H54 (cell line): Measurements from ENCODE around the gene FIGNL1.
A peak's percentile ranks its signal among the peaks of the same experiment; 100 is the strongest.

Experiments
- DNase-seq: peaks from one replicate; pipeline ENCODE4 v3.0.0; 2011; ENCODE audit warnings: low spot score, mixed read lengths; ENCODE audit not compliant: insufficient read length
- FAIRE-seq: peaks from 3 replicates; lab custom pipeline; 2011; peaks lifted over from hg19 to GRCh38; lab: Jason Lieb, UNC
- POLR2A ChIP-seq: IDR thresholded peaks from 2 replicates; pipeline ENCODE4 v1.6.1; 2011; ENCODE audit warnings: low read depth, mild to moderate bottlenecking, low read length

The FIGNL1 gene, protein sequence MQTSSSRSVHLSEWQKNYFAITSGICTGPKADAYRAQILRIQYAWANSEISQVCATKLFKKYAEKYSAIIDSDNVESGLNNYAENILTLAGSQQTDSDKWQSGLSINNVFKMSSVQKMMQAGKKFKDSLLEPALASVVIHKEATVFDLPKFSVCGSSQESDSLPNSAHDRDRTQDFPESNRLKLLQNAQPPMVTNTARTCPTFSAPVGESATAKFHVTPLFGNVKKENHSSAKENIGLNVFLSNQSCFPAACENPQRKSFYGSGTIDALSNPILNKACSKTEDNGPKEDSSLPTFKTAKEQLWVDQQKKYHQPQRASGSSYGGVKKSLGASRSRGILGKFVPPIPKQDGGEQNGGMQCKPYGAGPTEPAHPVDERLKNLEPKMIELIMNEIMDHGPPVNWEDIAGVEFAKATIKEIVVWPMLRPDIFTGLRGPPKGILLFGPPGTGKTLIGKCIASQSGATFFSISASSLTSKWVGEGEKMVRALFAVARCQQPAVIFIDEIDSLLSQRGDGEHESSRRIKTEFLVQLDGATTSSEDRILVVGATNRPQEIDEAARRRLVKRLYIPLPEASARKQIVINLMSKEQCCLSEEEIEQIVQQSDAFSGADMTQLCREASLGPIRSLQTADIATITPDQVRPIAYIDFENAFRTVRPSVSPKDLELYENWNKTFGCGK

DNA sequence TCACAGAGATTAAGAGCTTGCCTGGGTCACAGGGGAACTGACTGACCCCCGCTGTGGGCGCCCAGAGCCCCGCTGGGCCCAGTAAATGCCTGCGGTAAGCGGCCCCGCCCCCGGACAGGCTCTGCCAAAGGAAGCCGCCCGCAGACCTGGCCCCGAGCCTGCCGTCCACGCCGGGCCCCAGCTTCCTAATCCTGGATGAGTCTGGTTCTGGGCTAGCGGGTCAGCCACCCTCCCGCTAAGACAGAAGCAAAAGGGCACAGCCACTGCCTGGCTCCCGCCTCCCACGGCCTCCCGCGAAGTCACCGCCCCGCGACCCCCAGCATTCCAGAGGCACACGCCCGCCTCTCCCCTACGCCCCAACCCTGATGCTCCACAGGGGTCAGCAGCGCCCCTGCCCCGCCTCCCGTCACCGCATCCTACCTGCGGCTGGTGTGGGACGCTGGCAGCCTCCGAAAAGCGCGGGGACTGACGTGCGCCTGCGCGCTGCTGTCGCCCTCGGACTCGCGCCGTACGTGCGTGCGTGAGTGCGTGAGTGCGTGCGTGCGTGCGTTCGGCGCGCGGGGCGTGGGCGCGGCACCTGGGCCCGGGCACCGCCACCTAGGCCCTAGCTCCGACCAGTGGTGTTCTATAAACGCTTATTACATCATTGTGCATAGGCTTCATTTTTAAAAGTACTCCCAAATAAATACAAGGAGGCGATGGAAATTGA, at the start of gene FIGNL1:
TSS of gene FIGNL1 (minus strand) at position 470 of the 709 bp plus-strand sequence. CDS start 3,063 bp downstream, outside the sequence.
- FAIRE-seq, result no peak
- DNase-seq, result peak; percentile 94
- TF ChIP-seq POLR2A, result peak; percentile 93

DNA sequence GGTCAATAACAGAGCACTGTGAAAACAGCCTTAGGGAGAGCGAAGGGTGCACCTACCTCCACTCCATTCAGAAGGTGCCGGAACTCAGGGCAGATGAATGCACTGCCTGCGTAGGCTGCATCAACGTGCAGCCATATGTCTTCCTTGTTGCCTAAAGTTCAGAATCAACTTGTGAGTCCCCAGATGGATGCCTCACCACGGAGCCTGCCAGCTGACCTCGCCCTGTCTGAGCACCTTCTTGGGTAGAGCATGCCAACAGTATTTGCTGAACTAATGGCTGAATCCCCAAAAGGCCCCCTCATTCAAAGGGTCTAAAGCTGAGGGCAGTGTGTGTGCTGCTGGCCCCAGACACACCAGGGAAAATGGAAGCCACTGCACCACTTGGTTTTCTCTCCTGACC, 48.9 kb upstream of the FIGNL1 start:
- no peak for FAIRE-seq
- TF ChIP-seq POLR2A, result no peak
- no peak for DNase-seq

DNA sequence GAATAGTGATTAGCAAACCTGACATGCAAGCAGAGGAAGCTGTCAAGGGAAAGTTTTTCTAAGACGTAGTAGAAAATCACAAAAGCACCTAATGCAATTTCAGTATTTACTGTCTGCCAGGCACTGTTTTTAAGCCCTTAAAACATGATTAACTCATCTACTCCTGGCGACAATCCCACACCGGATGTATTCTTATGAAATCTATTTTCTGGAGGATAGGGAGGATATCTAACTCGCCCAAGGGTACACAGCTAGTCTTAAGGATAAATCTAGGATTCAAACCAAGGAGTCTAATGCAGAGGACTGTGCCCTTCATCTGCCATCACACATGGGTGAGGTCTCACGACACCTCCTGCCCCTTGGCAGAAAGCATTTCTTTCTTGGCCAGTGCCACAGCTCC, 47.8 kb upstream of the FIGNL1 start:
- no peak for FAIRE-seq
- no peak for DNase-seq
- TF ChIP-seq POLR2A, result no peak

DNA sequence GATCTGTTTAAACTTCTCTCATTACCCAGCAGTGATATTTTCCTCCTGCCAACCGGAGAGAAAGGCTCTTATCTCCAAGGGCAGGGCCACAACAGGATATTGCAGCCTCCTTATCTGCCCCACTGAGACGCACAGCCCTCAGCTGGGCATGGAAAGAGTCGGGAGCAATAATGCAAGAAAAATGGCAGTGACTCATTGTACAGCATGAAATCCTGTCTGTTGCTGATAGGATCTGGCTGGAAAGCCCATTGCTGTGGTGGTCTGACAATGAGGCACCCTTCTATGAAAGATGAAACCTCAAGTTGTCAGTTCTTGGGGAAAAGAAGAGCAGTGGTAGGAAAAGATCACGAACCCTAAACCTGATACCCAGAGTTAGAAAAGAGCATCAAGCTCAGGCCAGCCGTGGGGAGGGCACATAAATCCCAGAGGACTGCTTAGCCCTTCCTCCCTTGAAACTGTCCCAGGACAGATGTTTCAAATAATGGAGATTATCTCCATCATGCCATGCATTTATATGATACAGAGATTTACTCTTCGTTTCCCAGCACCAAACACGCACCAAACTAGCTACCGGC, 47.0 kb upstream of the FIGNL1 start:
- no peak for TF ChIP-seq POLR2A
- no peak for FAIRE-seq
- no peak for DNase-seq

DNA sequence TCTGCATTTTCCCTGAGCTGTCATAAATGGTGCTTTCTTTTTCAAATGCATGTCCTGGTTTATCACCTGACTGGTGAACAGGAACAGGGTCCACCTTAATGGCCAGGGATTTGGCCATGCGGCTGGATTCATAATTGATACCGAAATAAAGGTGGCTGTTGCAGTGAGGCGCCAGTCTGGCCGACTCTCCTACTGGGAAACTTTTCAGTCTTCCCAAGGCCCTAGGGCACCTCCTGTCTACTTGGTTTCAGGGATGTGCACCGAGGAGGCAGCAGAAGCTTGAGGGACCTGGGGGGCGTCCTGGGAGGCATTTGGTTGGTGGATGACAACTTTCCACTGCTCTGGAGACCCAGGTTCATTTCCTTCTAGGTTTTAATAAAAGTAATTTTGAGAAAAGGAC, 46.4 kb upstream of the FIGNL1 start:
- no peak for TF ChIP-seq POLR2A
- FAIRE-seq (no peak), DNase-seq (no peak)

DNA sequence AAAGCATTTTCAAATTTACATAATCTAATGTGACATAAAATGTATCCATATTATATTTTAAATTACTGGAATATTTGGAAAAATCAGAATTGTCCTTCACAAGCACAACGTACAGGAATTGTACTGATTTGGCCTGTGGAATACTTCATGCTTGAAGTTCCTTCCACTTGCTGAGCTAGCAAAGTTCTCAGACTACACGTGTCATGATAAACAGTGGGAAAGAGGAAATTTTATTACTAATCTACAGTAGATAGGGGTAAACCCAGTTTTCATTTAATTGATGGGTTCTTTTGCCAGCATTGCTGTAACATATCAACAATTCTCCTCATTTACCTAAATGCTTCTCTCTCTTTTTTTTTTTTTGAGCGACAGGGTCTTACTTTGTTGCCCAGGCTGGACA, 45.6 kb upstream of the FIGNL1 start:
- DNase-seq (no peak), FAIRE-seq (no peak)
- TF ChIP-seq POLR2A, result no peak

DNA sequence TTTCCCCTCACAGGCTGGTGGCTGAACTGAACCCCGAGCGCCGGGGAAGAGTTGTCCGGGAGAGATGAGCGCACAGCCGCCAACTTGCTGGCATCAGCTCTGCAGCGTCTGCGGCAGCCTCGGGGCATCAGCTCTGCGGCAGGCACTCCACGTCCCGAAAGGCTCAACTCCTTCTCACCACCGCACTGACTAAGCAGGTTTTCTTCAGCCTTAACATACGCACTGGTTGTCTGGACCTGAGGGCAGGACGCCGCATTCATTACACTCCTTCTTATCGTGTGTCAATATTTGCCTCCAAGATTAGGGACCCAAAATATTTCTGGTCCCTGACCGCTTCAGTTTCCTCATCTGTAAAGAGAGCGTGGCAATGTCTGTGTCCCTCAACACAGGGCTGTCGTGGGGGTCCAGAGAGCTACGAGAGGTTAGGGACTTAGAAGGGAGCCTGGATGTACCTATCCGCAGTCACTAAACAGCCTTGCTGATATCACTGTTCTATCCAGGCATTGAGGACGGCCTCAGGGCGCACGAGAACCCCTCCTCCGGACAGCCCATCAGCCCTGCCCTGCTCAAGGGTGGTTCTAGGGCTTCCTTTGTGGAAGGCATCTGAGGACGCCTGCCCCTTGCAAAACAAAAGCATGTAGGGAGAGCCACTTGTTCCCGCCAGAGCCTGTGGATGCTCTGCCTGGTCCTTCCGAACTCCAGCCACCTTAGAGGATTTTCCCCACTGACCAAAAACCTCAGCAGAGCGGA, 42.8 kb upstream of the FIGNL1 start:
- DNase-seq (no peak), FAIRE-seq (no peak)
- TF ChIP-seq POLR2A, result no peak

DNA sequence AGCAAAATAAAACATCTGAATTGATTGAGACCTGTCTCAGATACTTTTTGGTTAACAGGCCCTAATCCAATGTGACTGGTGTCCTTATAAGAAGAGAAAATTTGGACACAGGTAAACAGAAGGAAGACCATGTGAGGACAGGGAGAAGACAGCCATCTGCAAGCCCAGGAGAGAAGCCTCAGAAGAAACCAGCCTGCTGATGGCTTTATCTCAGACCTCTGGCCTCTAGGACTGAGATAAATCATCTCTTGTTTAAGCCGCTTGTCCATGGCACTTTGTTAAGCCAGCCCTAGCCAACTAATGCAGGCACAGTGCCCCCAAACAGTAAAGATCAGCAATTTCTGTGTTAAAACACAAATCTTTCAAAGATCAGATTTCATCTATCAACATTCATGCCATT, 41.8 kb upstream of the FIGNL1 start:
- no peak for TF ChIP-seq POLR2A
- no peak for FAIRE-seq
- no peak for DNase-seq

DNA sequence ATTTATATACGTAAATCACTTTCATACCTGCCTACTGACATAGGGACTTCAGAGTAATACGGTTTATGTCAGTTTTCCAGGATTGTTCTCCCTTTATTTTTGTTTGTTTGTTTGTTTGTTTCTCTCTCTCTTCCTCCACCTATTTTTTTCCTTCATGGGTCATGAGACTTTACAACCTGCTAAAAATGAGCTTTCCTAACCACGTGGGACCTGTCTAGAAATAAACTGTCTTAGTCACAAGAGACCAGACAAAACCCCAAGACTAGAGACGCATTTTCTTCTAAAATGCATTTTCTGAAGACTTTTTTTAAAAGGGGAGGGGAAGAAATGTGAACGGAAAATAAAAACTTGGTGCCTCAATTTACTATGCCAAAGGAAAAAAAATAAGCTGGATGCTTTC, 41.1 kb upstream of the FIGNL1 start:
- no peak for TF ChIP-seq POLR2A
- DNase-seq (no peak), FAIRE-seq (no peak)

DNA sequence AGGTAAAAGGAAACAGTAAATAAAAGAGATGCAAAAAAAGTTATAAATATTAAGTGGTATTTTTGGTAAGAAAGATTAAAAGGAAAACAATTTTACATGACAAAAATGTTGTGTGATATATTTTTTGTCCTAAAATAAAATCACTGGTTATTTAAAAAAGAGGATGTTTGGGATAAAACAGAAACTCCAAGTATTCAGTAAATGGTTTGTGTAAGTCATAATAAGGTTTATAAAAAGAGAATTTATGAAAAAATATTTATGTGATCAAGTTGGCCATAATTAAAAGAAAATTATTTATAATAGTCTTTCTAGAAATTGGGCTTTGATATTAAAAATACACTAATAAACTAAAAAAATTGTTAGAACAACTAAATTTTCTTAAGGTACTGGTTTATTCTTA, 38.2 kb upstream of the FIGNL1 start:
- TF ChIP-seq POLR2A, result no peak
- no peak for DNase-seq
- FAIRE-seq, result no peak

DNA sequence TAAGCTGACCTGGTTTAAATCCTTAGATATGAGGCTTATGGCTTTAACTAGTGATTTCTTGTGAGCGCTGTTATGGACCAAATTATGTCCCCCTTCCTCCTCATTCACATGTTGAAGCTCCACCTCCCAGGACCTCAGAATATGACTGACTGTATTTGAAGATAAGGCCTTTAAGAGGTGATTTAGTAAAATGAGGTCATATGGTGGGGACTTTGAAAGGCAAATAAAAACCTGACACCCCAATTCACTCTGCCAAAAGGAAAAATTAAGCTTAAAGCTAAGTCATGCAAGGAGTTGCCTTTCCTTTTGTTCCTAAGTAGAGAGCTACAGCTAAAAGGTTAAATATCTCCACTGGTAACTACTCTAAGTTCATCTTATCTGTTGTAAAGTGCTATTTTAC, 36.4 kb upstream of the FIGNL1 start:
- FAIRE-seq, result no peak
- no peak for TF ChIP-seq POLR2A
- DNase-seq, result no peak

DNA sequence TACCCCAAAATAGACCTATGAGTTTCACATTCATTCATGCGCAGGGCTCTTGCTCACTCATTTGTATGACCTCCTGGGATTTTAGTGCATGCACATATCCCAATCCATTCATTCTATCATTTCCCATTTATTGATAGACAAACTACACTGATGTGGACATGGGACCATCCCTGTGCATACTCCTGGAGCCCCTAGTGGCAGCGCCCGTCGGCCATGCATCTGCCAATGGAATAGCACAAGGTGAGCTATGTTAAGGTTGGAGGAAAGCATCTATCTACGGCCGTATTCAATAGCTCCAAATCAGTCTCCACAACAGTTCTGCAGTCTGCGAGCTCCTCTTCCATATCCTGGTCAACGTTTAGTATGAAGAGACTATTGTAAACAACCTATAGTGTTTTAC, 31.7 kb upstream of the FIGNL1 start:
- DNase-seq (no peak), FAIRE-seq (no peak)
- TF ChIP-seq POLR2A, result no peak

DNA sequence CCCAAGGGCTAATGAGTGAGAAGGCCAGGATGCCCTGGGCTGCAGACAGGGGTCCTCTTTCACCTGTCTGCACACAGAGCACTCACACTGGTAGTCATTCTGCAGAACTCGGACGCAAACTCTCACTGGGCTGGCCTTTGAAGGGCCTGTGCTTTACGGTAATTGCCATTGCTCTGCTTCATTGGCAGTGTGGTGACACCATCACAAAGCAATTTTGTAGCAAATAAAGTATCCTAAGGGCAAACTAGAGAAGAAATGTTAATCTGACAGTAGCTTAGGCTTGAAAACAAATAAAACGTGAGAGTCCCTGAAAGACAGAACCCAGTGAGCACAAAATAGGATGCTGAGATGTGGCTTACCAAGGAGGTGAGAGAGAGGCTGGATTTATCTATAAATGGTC, 30.6 kb upstream of the FIGNL1 start:
- no peak for TF ChIP-seq POLR2A
- FAIRE-seq, result no peak
- no peak for DNase-seq
